IMR-90 (cell line): ENCODE measurements around the gene CLDN6. TPM values are rescaled to one million over a fixed set of nuclear protein-coding genes. Genes with fewer than 3 reads are reported as not detected.

Source experiments
- ATAC-seq: fragments of 200-7000 bp; cut with Tn5 transposase; 2 replicates; pipeline ENCODE4 v1.9.1; 2020; ENCODE audit warnings: low read depth, mild to moderate bottlenecking, moderate library complexity
- BruUV-seq: library from RNA; stranded (reverse); fragments of 400-500 nt; replicated peaks from 2 replicates; lab custom pipeline; 2021; lab: Mats Ljungman, UMichigan
- CTCF ChIA-PET: fragments of 300-600 bp; formaldehyde crosslinking; extraction: SDS; loops from one replicate; lab custom pipeline; 2021; ENCODE audit warnings: antibody characterized with exemption; lab: Yijun Ruan, JAX
- POLR2A ChIA-PET: fragments of 300-600 bp; sonication (Branson Sonifier 250); formaldehyde crosslinking; loops from one replicate; lab custom pipeline; 2022; ENCODE audit warnings: antibody characterized with exemption; ENCODE audit not compliant: unreplicated experiment; lab: Charles Lee
- DNase-seq: peaks from one replicate; pipeline ENCODE4 v3.0.0; 2013
- H2AFZ ChIP-seq: replicated peaks from 2 replicates; pipeline ENCODE3; 2013; ENCODE audit warnings: low read length, mild to moderate bottlenecking; ENCODE audit not compliant: poor library complexity
- H2AK5ac ChIP-seq: 2 replicates; pipeline ENCODE4 v1.6.1; 2013; ENCODE audit warnings: low read depth, low read length, inconsistent platforms
- H2AK9ac ChIP-seq: replicated peaks from 2 replicates; pipeline ENCODE3; 2013; ENCODE audit warnings: mild to moderate bottlenecking, low read depth, low read length, moderate library complexity; ENCODE audit not compliant: poor library complexity
- H2BK120ac ChIP-seq: 2 replicates; pipeline ENCODE4 v1.6.1; 2013; ENCODE audit warnings: low read depth, low read length, inconsistent platforms
- H2BK15ac ChIP-seq: 3 replicates; pipeline ENCODE4 v1.6.1; 2013; ENCODE audit warnings: low read depth, low read length, inconsistent platforms
- H2BK20ac ChIP-seq: 2 replicates; pipeline ENCODE4 v1.6.1; 2013; ENCODE audit warnings: low read depth, mild to moderate bottlenecking, inconsistent platforms, low read length, moderate library complexity
- H2BK5ac ChIP-seq: 2 replicates; pipeline ENCODE4 v1.6.1; 2013; ENCODE audit warnings: mild to moderate bottlenecking, low read depth, low read length, inconsistent platforms; ENCODE audit not compliant: poor library complexity, severe bottlenecking
- H3K14ac ChIP-seq: replicated peaks from 2 replicates; pipeline ENCODE4 v1.6.1; 2013; ENCODE audit warnings: low read depth, low read length, inconsistent platforms
- H3K18ac ChIP-seq: 2 replicates; pipeline ENCODE4 v1.6.1; 2013; ENCODE audit warnings: low read depth, low read length, control low read depth
- H3K23ac ChIP-seq: 2 replicates; pipeline ENCODE4 v1.6.1; 2013; ENCODE audit warnings: low read depth, low read length, inconsistent platforms
- H3K27ac ChIP-seq: 2 replicates; pipeline ENCODE4 v1.5.1; 2013; ENCODE audit warnings: mild to moderate bottlenecking, control low read depth, low read length; ENCODE audit not compliant: insufficient read depth
- H3K27me3 ChIP-seq: 2 replicates; pipeline ENCODE4 v1.6.1; 2013; ENCODE audit warnings: low read length; ENCODE audit not compliant: control insufficient read depth, insufficient read depth
- H3K36me3 ChIP-seq: 2 replicates; pipeline ENCODE4 v1.6.1; 2013; ENCODE audit warnings: low read length, mixed read lengths; ENCODE audit not compliant: control insufficient read depth, insufficient read depth
- H3K4ac ChIP-seq: 2 replicates; pipeline ENCODE4 v1.6.1; 2013; ENCODE audit warnings: low read depth, low read length, inconsistent platforms
- H3K4me1 ChIP-seq: 2 replicates; pipeline ENCODE4 v1.6.1; 2013; ENCODE audit warnings: low read length, mixed read lengths; ENCODE audit not compliant: control insufficient read depth, insufficient read depth
- H3K4me2 ChIP-seq: 2 replicates; pipeline ENCODE4 v1.6.1; 2013; ENCODE audit warnings: low read depth, mild to moderate bottlenecking, control low read depth, low read length, moderate library complexity
- H3K4me3 ChIP-seq: 2 replicates; pipeline ENCODE4 v1.5.1; 2013; ENCODE audit warnings: low read depth, mild to moderate bottlenecking, control low read depth, low read length, moderate library complexity; ENCODE audit not compliant: insufficient read depth
- H3K56ac ChIP-seq: 2 replicates; pipeline ENCODE4 v1.6.1; 2013; ENCODE audit warnings: low read length, inconsistent platforms; ENCODE audit not compliant: insufficient read depth; ENCODE audit errors: extremely low read depth
- H3K79me1 ChIP-seq, 2 experiments: 2 replicates each; pipeline ENCODE4 v1.6.1; 2013; ENCODE audit warnings: low read length in 2 of 2, inconsistent platforms in 1 of 2, low read depth in 1 of 2
- H3K9ac ChIP-seq: 2 replicates; pipeline ENCODE4 v1.6.1; 2013; ENCODE audit warnings: low read depth, low read length, control low read depth
- H3K9me1 ChIP-seq: 2 replicates; pipeline ENCODE4 v1.6.1; 2013; ENCODE audit warnings: low read length, inconsistent platforms; ENCODE audit not compliant: insufficient read depth
- H3K9me3 ChIP-seq: 2 replicates; pipeline ENCODE4 v1.6.1; 2013; ENCODE audit warnings: low read length; ENCODE audit not compliant: control insufficient read depth, insufficient read depth
- H4K20me1 ChIP-seq: 2 replicates; pipeline ENCODE4 v1.6.1; 2013; ENCODE audit warnings: low read length, inconsistent platforms; ENCODE audit not compliant: insufficient read depth
- H4K5ac ChIP-seq: 2 replicates; pipeline ENCODE4 v1.6.1; 2013; ENCODE audit warnings: mild to moderate bottlenecking, low read depth, low read length, control low read depth
- H4K8ac ChIP-seq, 2 experiments: 2 replicates each; pipeline ENCODE4 v1.6.1; 2013; ENCODE audit warnings: low read depth in 2 of 2, low read length in 2 of 2, control low read depth in 1 of 2, inconsistent platforms in 1 of 2
- H4K91ac ChIP-seq: 2 replicates; pipeline ENCODE4 v1.6.1; 2013; ENCODE audit warnings: low read depth, low read length, inconsistent platforms; ENCODE audit not compliant: insufficient read depth
- CEBPB ChIP-seq: IDR thresholded peaks from 2 replicates; pipeline ENCODE4 v1.6.1; 2012; ENCODE audit warnings: low read depth, low read length, improper control_type of control experiment
- CHD1 ChIP-seq: IDR thresholded peaks from 2 replicates; pipeline ENCODE4 v1.6.1; 2012; ENCODE audit warnings: low read depth, low read length, improper control_type of control experiment
- CTCF ChIP-seq: conservative IDR thresholded peaks from 2 replicates; pipeline ENCODE4 v1.5.1; 2012; ENCODE audit warnings: mild to moderate bottlenecking, low read depth, low read length, improper control_type of control experiment
- FOS ChIP-seq: fragments of 150-350 bp; IDR thresholded peaks from 2 replicates; pipeline ENCODE4 v1.6.1; 2016; ENCODE audit warnings: low read depth, low read length
- MAFK ChIP-seq: IDR thresholded peaks from 2 replicates; pipeline ENCODE4 v1.6.1; 2012; ENCODE audit warnings: low read depth, low read length, improper control_type of control experiment
- MAZ ChIP-seq: IDR thresholded peaks from 2 replicates; pipeline ENCODE4 v1.6.1; 2012; ENCODE audit warnings: low read depth, mild to moderate bottlenecking, low read length, improper control_type of control experiment, moderate library complexity, borderline replicate concordance
- MXI1 ChIP-seq: IDR thresholded peaks from 2 replicates; pipeline ENCODE4 v1.6.1; 2012; ENCODE audit warnings: low read depth, mild to moderate bottlenecking, low read length, moderate library complexity, borderline replicate concordance
- POLR2A ChIP-seq: IDR thresholded peaks from 2 replicates; pipeline ENCODE4 v1.6.1; 2012; ENCODE audit warnings: mild to moderate bottlenecking, low read depth, low read length
- RFX5 ChIP-seq: IDR thresholded peaks from 2 replicates; pipeline ENCODE4 v1.8.0; 2012; ENCODE audit warnings: low read depth, mild to moderate bottlenecking, low read length, moderate library complexity
- SMC3 ChIP-seq: fragments of 150-350 bp; IDR thresholded peaks from 2 replicates; pipeline ENCODE4 v1.6.1; 2016; ENCODE audit warnings: low read depth, mild to moderate bottlenecking, antibody characterized with exemption, low read length, moderate library complexity
- USF2 ChIP-seq: fragments of 150-350 bp; IDR thresholded peaks from 2 replicates; pipeline ENCODE4 v1.6.1; 2017; ENCODE audit warnings: mild to moderate bottlenecking, antibody characterized with exemption, low read length, low read depth
- WGBS, 2 experiments: methylation state at CpG; one replicate each; pipeline versions ENCODE4 v1.1.5 to v1.1.7; 2013; ENCODE audit warnings: missing lambda C conversion rate in 2 of 2; ENCODE audit not compliant: insufficient read length in 1 of 2; ENCODE audit errors: extremely low coverage in 2 of 2; 5-methylcytosine and 5-hydroxymethylcytosine counted together
- dilution Hi-C: fragments of 300-500 bp; cut with HindIII; formaldehyde crosslinking; loops from one replicate; pipeline ENCODE4 v1.14.3; 2018; ENCODE audit warnings: low sequenced_read_pairs; ENCODE audit not compliant: unreplicated experiment
- in situ Hi-C: fragments of 300-500 bp; cut with MboI; formaldehyde crosslinking; loops from 3 replicates; pipeline ENCODE4 v1.14.3; 2019; ENCODE audit warnings: low sequenced_read_pairs, inconsistent platforms, mixed read lengths
- intact Hi-C: fragments of 100-400 bp; cut with micrococcal nuclease; formaldehyde crosslinking; loops from 2 replicates; pipeline ENCODE4 v1.10.0; 2022
- polyA plus RNA-seq, 3 experiments: library from polyadenylated mRNA; depleted of rRNA; stranded (reverse); fragments of >200 nt; gene quantifications; 2 replicates each; pipeline ENCODE4 v1.2.3, GENCODE V29; 2012; ENCODE audit warnings: low replicate concordance in 1 of 3
- total RNA-seq: library from RNA; depleted of rRNA; stranded (reverse); fragments of >200 nt; gene quantifications from 2 replicates; pipeline ENCODE4 v1.2.3, GENCODE V29; 2012

CLDN6 gene
- total and polyA plus RNA-seq, 2 of the 4 experiments (the other 2 are of a cell fraction) = 0.14 TPM; not detected in 1

- in situ Hi-C loops (no loop called here), intact Hi-C loops (no loop called here), dilution Hi-C loops (no loop called here)
- no peaks in the 10 kb centered on the region for H3K9me3 ChIP-seq
- no peak overlapping the region for H3K4me3 ChIP-seq
- H2AK5ac ChIP-seq = no peak overlapping the region
- peaks cover 4% of the 10 kb centered on the region for H3K4me1 ChIP-seq
- WGBS, 2 experiments = 85% methylated on average over 5 of the region's 7 CpGs; no CpG with 5 or more reads in 1 of the 2 experiments
- no peak overlapping the region for H3K4me2 ChIP-seq
- no peak overlapping the region for H2AK9ac ChIP-seq
- no peak for ATAC-seq
- no peak overlapping the region for H2BK20ac ChIP-seq
- H4K91ac ChIP-seq = no peak overlapping the region
- no TSS peak for BruUV-seq
- ChIA-PET POLR2A (no interaction called here), CTCF (no interaction called here)
- H2BK5ac ChIP-seq = no peak overlapping the region
- H2BK120ac ChIP-seq = no peak overlapping the region
- H3K23ac ChIP-seq = no peak overlapping the region
- H4K8ac ChIP-seq = no peak overlapping the region
- no peaks in the 10 kb centered on the region for H3K9me1 ChIP-seq
- peaks cover 14 to 26% of the 10 kb centered on the region in 2 experiments for H3K79me1 ChIP-seq
- no peak for DNase-seq
- H3K14ac ChIP-seq = no peak overlapping the region
- no peak overlapping the region for H3K18ac ChIP-seq
- H2BK15ac ChIP-seq = no peak overlapping the region
- peaks cover 8% of the 10 kb centered on the region for H4K20me1 ChIP-seq
- TF ChIP-seq CTCF = no peak
- no peak for TF ChIP-seq SMC3
- TF ChIP-seq FOS = no peak
- TF ChIP-seq POLR2A = no peak
- no peak for TF ChIP-seq MAFK
- no peak for TF ChIP-seq MXI1
- no peak for TF ChIP-seq CEBPB
- TF ChIP-seq RFX5 = no peak
- no peak for TF ChIP-seq USF2
- no peak for TF ChIP-seq MAZ
- no peak for TF ChIP-seq CHD1
- H3K9ac ChIP-seq = no peak overlapping the region
- no peaks in the 10 kb centered on the region for H3K27me3 ChIP-seq
- no peak overlapping the region for H3K27ac ChIP-seq
- no peak overlapping the region for H4K5ac ChIP-seq
- H3K56ac ChIP-seq = no peak overlapping the region
- no peak overlapping the region for H2AFZ ChIP-seq
- H3K4ac ChIP-seq = no peak overlapping the region
- peaks cover 2% of the 10 kb centered on the region; the same call in 1 of the 2 replicates for H3K36me3 ChIP-seq
Measured at GRCh38 chr16:2976201-2976600, 41.8 kb downstream of the CLDN6 start.
